ENCODE results near the gene POLK.
"Not testable (repeated sequence)": the region's sequence is repeated elsewhere in the genome, so short reads cannot be mapped to it uniquely, and the experiment has no call there.

POLK gene

DNA sequence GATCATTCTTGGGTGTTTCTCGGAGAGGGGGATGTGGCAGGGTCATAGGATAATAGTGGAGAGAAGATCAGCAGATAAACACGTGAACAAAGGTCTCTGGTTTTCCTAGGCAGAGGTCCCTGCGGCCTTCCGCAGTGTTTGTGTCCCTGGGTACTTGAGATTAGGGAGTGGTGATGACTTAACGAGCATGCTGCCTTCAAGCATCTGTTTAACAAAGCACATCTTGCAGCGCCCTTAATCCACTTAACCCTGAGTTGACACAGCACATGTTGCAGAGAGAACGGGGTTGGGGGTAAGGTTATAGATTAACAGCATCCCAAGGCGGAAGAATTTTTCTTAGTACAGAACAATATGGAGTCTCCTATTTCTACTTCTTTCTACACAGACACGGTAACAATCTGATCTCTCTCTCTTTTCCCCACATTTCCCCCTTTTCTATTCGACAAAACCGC lies 99.2 kb downstream of the POLK start:
- DNase-seq (ENCODE audit: low read depth), result not testable (repeated sequence)

- no peak for DNase-seq (ENCODE audit: low read depth)
These were observed 99.9 kb downstream of the POLK start, which contains the start of gene ANKDD1B for GRCh38 chr5:75611311-75612225. Gene ANKDD1B (plus strand): TSS chr5:75611453. CDS start chr5:75611635, 182 bp downstream.

GRCh38 chr5:75612226-75612569 lies 100.5 kb downstream of the POLK start:
- DNase-seq (ENCODE audit: low read depth), result no peak

DNA sequence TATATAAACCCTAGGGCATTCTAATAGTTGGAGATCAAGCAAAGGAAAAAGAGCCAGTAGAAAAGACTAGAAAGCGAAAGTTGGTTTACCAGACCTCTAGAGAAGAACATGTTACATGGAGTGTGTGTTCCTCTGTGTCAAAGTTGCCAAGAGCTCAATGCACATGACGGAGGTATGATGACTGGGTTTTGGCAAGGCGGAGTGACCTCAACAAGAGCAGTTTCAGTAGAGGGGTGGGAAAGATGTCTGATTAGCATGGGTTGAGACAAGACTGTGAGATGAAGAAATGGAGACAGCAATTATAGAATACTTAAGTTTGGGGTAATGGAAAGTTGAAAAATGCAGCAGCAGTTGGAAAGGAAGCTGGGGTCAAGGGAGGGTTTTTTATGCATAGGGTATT lies 101.2 kb downstream of the POLK start:
- no peak for DNase-seq (ENCODE audit: low read depth)

- DNase-seq (ENCODE audit: low read depth), result no peak
These were observed 102.5 kb downstream of the POLK start for GRCh38 chr5:75614176-75614575.

- no peak for DNase-seq (ENCODE audit: low read depth)
These were observed 104.7 kb downstream of the POLK start for GRCh38 chr5:75616371-75616881.

GRCh38 chr5:75616971-75617621 lies 105.4 kb downstream of the POLK start:
- no peak for DNase-seq (ENCODE audit: low read depth)

DNA sequence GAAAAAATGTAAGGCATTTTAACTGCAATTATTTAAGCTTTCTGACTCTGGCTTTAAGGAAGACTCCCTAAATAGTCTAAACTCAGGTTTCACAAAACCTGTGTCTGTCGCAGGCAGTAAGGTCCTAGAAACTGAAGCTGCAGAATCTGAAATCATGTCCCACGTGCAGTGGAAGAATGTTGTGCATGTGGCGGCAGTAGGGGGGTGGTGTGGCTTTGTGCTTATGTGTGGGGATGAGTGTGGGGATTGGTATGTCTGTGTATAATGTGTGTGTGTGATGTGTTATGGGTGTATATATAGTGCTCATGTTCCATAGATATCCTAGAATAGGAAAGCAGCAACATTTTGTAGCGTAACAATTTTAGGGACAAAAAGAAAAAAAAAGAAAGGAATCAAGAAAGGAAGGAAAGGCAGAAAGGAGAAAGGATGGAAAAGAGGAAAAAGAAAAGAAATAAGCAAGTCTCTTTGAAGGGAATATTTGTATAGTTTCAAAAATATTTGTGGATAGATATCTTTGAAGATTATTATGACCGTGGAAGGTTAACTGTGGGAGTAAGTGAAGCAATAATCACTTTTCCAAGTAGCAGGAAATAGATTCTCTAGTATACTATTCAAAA lies 106.2 kb downstream of the POLK start:
- no peak for DNase-seq (ENCODE audit: low read depth)

GRCh38 chr5:75620184-75620959 lies 108.7 kb downstream of the POLK start:
- DNase-seq (ENCODE audit: low read depth), result no peak

DNA sequence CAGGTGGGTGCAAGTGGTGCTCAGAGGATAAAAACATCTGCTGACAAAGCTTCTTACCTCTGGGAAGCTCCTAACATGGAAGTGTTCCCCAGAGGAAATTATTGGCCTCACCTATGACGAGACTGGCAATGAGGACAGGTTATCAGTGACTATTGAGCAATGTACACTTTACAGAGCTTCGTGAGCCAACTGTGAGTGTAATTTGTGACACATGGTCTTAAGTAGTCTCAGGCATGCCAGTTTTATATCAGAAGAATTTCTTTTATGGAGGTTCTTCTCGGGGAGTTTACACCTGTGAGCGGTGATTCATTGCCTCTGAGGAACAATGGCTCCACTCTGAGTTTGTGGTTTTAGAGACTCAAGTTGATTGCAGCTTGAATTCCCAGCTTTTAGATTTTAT lies 110.9 kb downstream of the POLK start:
- no peak for DNase-seq (ENCODE audit: low read depth)

- DNase-seq (ENCODE audit: low read depth), result no peak
These were observed 112.2 kb downstream of the POLK start for GRCh38 chr5:75623846-75624245.

DNA sequence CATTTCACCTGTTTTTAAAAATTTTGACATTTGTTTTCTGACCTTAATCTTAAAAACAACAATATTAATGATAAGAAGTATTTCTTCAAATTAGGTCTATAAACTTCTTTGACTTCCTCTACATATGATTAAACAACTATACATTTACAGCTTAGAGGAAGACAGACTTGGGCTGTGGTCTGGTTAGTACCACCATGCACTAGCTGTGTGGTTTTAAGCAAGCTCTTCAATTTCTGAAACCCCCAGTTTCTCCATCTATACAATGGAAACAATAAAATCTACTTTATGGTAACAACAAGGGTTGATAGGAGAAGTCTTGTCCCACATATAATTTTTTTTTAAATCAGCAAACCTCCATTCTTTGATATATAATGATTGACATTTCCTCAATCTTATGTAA lies 115.3 kb downstream of the POLK start:
- no peak for DNase-seq (ENCODE audit: low read depth)

DNA sequence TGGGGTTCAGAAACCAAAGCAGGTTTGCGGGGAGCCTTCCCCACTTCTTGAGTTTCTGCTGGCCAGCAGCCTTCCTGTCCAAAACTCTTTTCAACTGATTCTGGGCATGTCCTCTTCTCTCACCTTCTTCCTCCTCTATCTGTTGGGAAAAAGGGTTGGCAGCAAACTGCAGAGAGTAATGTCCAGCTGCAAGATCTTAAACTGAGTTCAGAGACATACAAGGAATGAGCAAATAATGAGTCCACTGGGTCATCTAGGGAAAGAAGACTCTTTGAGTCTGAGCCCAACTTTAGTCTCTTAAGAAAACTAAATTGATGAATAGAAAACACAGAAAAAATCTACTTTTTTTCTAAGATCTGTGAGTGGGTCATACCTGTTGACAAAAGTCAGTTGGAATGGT lies 116.1 kb downstream of the POLK start:
- no peak for DNase-seq (ENCODE audit: low read depth)

- no peak for DNase-seq (ENCODE audit: low read depth)
These were observed 119.2 kb downstream of the POLK start for GRCh38 chr5:75630875-75631274.

DNA sequence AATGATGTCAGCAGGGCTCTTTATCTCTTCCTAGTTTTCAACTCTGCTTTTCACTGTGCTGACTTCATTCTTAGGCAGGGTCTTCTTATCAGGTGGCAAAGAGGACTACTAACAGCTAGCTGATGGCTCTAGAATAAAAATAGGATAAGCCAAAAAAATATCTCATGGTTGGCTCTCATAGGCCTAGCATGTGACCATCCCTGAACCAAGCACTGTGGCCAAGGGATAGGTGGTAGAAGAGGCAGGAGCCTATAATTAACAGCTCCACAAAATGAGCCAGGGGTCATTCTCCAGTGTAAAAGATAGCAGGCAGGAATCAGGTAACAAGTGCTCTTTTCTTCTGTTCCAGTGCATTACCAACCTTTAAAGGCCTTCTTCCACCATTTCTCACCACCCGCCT lies 120.6 kb downstream of the POLK start:
- DNase-seq (ENCODE audit: low read depth), result no peak

GRCh38 chr5:75637949-75638348 lies 126.3 kb downstream of the POLK start:
- DNase-seq (ENCODE audit: low read depth), result no peak

- no peak for DNase-seq (ENCODE audit: low read depth)
These were observed 128.0 kb downstream of the POLK start for GRCh38 chr5:75639535-75640311.

DNA sequence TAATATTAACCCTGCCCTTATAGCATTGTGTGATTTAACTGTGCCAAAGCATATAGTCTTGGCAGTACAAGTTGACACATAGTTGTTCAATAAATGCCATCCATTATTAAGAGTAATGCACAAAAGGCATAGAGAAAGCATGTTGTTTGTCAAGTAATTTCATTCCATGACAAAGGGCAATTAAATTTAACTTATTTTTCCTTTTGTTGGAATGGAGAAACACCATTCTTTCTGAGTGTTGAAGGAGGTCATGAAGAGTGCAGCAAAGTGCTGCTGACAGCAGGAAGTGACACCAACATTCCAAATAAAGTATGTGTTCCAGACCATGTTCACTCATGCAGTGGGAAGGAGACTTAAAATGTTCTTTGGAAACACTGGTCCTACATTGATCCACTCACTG lies 128.7 kb downstream of the POLK start:
- DNase-seq (ENCODE audit: low read depth), result no peak

DNA sequence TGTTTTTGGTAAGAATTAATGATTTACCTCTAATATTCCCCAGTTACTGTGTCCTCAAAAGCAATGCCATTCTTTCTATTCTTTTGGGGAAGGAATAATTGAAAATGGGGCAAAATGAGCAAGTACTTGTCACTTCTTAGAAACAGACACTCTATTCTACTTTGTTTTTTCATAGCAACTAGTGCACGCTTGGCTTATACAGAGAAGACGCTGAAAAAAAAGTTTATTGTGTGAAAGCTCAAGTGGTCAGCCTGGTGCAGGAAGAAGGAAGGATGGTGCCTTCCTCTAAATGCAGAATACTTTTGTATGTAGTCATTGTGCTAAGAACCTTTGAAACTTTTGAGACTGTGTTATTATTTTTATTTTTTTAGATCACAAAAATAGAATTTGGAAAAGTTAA lies 129.1 kb downstream of the POLK start:
- no peak for DNase-seq (ENCODE audit: low read depth)

GRCh38 chr5:75648712-75649111 lies 137.0 kb downstream of the POLK start:
- no peak for DNase-seq (ENCODE audit: low read depth)

Data from activated T-helper 9 cell treated with anti-CD3 and anti-CD28 coated beads, Interleukin-2, amount 50 U/mL, for 16 hours (primary cell).